IgD-negative memory B cell (primary cell): ENCODE data around the gene SELENOP. TPM values are rescaled to one million over a fixed set of nuclear protein-coding genes. Genes with fewer than 3 reads are reported as not detected.

Experiments used
- polyA plus RNA-seq: library from polyadenylated mRNA; unstranded; fragments of 300-500 nt; fragmentation: Illumina TruSeq; gene quantifications from one replicate; pipeline ENCODE4 v1.2.3, GENCODE V29; 2021

Gene SELENOP
- polyA plus RNA-seq, 1 donor from 2014 or later, result not detected

Other genes with a start within 250 kb of the SELENOP start
- gene CCDC152, start 55.1 kb downstream of the SELENOP start, polyA plus RNA-seq, result 1.2 TPM
- gene ANXA2R, start 228.4 kb upstream of the SELENOP start, polyA plus RNA-seq, result 42.9 TPM